HG03060 (cell line): ENCODE data around the gene ITPK1.
"Not testable (repeated sequence)": the region's sequence is repeated elsewhere in the genome, so short reads cannot be mapped to it uniquely, and the experiment has no call there.

ENCODE experiments used
- ATAC-seq: cut with Tn5 transposase; IDR thresholded peaks from one replicate; pipeline ENCODE4 v1.9.1; 2021; ENCODE audit warnings: low read depth, moderate number of reproducible peaks; ENCODE audit not compliant: unreplicated experiment

The ITPK1 gene

GRCh38 chr14:93105856-93106255, 9.9 kb downstream of the ITPK1 start:
- not testable (repeated sequence) for ATAC-seq

GRCh38 chr14:93105362-93105761, 10.4 kb downstream of the ITPK1 start:
- no peak for ATAC-seq

GRCh38 chr14:93104961-93105360, 10.8 kb downstream of the ITPK1 start:
- ATAC-seq = no peak

GRCh38 chr14:93103392-93104080, 12.2 kb downstream of the ITPK1 start:
- ATAC-seq = peak; percentile 84

GRCh38 chr14:93102141-93102540, 13.6 kb downstream of the ITPK1 start:
- ATAC-seq = no peak

GRCh38 chr14:93101181-93101580, 14.5 kb downstream of the ITPK1 start:
- ATAC-seq = no peak

- ATAC-seq = no peak
These were observed 15.2 kb downstream of the ITPK1 start for GRCh38 chr14:93100570-93100969.

GRCh38 chr14:93100100-93100499, 15.6 kb downstream of the ITPK1 start:
- no peak for ATAC-seq

- no peak for ATAC-seq
These were observed 16.1 kb downstream of the ITPK1 start for GRCh38 chr14:93099643-93100042.

- ATAC-seq = no peak
These were observed 16.5 kb downstream of the ITPK1 start for GRCh38 chr14:93099196-93099595.

GRCh38 chr14:93096691-93097322, 18.9 kb downstream of the ITPK1 start:
- ATAC-seq = no peak

GRCh38 chr14:93095742-93096510, 19.8 kb downstream of the ITPK1 start:
- ATAC-seq = no peak

- ATAC-seq = no peak
These were observed 21.4 kb downstream of the ITPK1 start for GRCh38 chr14:93094121-93094918.

GRCh38 chr14:93092606-93093556, 22.8 kb downstream of the ITPK1 start:
- no peak for ATAC-seq

- no peak for ATAC-seq
These were observed 24.1 kb downstream of the ITPK1 start for GRCh38 chr14:93091666-93092065.

GRCh38 chr14:93090826-93091555, 24.7 kb downstream of the ITPK1 start:
- ATAC-seq = no peak

GRCh38 chr14:93089521-93090269, 26.0 kb downstream of the ITPK1 start:
- no peak for ATAC-seq

- no peak for ATAC-seq
These were observed 29.2 kb downstream of the ITPK1 start for GRCh38 chr14:93086441-93087055.
